HUES48 (cell line): ENCODE results near the gene FARSA.

ENCODE experiments used
- H3K27ac ChIP-seq: one replicate; pipeline ENCODE4 v1.7.0; 2013; ENCODE audit warnings: low read depth, low read length, inconsistent platforms
- H3K27me3 ChIP-seq: 2 replicates; pipeline ENCODE4 v1.6.1; 2013; ENCODE audit warnings: mild to moderate bottlenecking, low read length; ENCODE audit not compliant: control insufficient read depth, insufficient read depth
- H3K36me3 ChIP-seq: 2 replicates; pipeline ENCODE4 v1.6.1; 2013; ENCODE audit warnings: low read length; ENCODE audit not compliant: control insufficient read depth, insufficient read depth
- H3K4me1 ChIP-seq: 2 replicates; pipeline ENCODE4 v1.6.1; 2013; ENCODE audit warnings: mild to moderate bottlenecking, low read length; ENCODE audit not compliant: control insufficient read depth, insufficient read depth
- H3K4me3 ChIP-seq: 2 replicates; pipeline ENCODE4 v1.5.1; 2013; ENCODE audit warnings: mild to moderate bottlenecking, low read depth, low read length
- H3K9ac ChIP-seq: 2 replicates; pipeline ENCODE4 v1.6.1; 2013; ENCODE audit warnings: mild to moderate bottlenecking, low read depth, low read length, moderate library complexity
- H3K9me3 ChIP-seq: 2 replicates; pipeline ENCODE4 v1.6.1; 2013; ENCODE audit warnings: low read length; ENCODE audit not compliant: control insufficient read depth, insufficient read depth

The FARSA gene

DNA sequence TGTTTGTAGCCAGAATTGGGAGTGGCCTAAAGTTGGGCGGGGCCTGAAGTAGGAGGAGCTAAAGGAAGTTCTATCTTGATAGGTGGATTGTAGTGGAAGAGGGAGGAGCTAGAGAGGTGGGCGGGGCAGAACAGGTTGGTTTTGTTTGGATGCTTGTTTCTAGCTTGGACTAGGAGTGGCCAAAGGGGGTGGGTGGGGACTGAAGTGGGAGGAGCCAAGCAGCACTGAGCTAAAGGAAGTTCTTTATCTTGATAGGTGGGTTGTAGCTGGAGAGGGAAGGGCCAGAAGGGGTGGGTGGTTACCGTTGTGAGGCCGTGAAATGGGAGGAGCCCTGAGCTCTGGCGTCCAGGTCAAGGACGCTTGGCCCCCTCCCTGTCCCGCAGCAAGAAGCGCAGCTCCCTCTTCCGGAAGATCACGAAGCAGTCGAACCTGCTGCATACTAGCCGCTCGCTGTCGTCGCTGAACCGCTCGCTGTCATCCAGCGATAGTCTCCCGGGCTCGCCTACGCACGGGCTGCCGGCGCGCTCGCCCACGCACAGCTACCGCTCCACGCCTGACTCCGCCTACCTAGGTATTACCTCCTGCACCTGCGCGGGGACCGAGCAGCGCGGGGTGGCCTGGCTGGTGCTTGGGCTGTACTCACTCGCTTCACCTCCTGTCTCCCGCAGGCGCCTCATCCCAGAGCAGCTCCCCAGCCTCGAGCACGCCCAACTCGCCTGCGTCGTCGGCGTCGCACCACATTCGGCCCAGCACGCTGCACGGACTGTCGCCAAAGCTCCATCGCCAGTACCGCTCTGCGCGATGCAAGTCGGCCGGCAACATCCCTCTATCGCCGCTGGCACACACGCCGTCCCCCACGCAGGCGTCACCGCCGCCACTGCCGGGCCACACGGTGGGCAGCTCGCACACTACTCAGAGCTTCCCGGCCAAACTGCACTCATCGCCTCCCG lies 60.3 kb downstream of the FARSA start:
- Histone ChIP-seq H3K9me3 (no peaks in the 10 kb centered on the region), H3K9ac (no peak overlapping the region), H3K27ac (no peak overlapping the region), H3K4me1 (no peaks in the 10 kb centered on the region), H3K36me3 (peaks cover 25% of the 10 kb centered on the region), H3K4me3 (peak overlapping the region; percentile 46), H3K27me3 (no peaks in the 10 kb centered on the region)
